ENCODE measurements around the gene DUS1L.
A peak's percentile ranks its signal among the peaks of the same experiment; 100 is the strongest.

The DUS1L gene

GRCh38 chr17:82015311-82015971 lies 50.2 kb downstream of the DUS1L start:
- H3K4me1 ChIP-seq (ENCODE audit: insufficient read depth, poor library complexity, severe bottlenecking), result no peaks in the 10 kb centered on the region
- H3K27ac ChIP-seq (ENCODE audit: poor library complexity, severe bottlenecking), result no peak overlapping the region
- no peak for DNase-seq (ENCODE audit: low spot score)
- ATAC-seq (ENCODE audit: low read depth), result no peak
- no peaks in the 10 kb centered on the region for H3K9me3 ChIP-seq (ENCODE audit: severe bottlenecking)
- H3K27me3 ChIP-seq (ENCODE audit: insufficient read depth, poor library complexity, severe bottlenecking), result no peaks in the 10 kb centered on the region
- H3K4me3 ChIP-seq (ENCODE audit: severe bottlenecking), result no peak overlapping the region
- no peak for TF ChIP-seq CTCF (IDR thresholded peaks at IDR 0.05; ENCODE audit: poor library complexity, severe bottlenecking)
- H3K36me3 ChIP-seq (ENCODE audit: low read depth), result 0 out of 2 replicates have a peak, but pooled peaks cover 9% of the 10 kb centered on the region

GRCh38 chr17:82014971-82015310 lies 50.7 kb downstream of the DUS1L start:
- DNase-seq (ENCODE audit: low spot score) (no peak), ATAC-seq (ENCODE audit: low read depth) (no peak)
- Histone ChIP-seq H3K4me1 (ENCODE audit: insufficient read depth, poor library complexity, severe bottlenecking) (no peaks in the 10 kb centered on the region), H3K9me3 (ENCODE audit: severe bottlenecking) (no peaks in the 10 kb centered on the region), H3K27me3 (ENCODE audit: insufficient read depth, poor library complexity, severe bottlenecking) (no peaks in the 10 kb centered on the region), H3K27ac (ENCODE audit: poor library complexity, severe bottlenecking) (no peak overlapping the region), H3K36me3 (ENCODE audit: low read depth) (0 out of 2 replicates have a peak, but pooled peaks cover 9% of the 10 kb centered on the region), H3K4me3 (ENCODE audit: severe bottlenecking) (no peak overlapping the region)
- no peak for TF ChIP-seq CTCF (IDR thresholded peaks at IDR 0.05; ENCODE audit: poor library complexity, severe bottlenecking)

GRCh38 chr17:82014432-82014831 lies 51.2 kb downstream of the DUS1L start:
- DNase-seq (ENCODE audit: low spot score), result no peak
- H3K4me1 ChIP-seq (ENCODE audit: insufficient read depth, poor library complexity, severe bottlenecking), result no peaks in the 10 kb centered on the region
- peak; percentile 40 for ATAC-seq (ENCODE audit: low read depth)

GRCh38 chr17:82013772-82014321 lies 51.8 kb downstream of the DUS1L start:
- DNase-seq (ENCODE audit: low spot score) (no peak), ATAC-seq (ENCODE audit: low read depth) (no peak)
- no peak for TF ChIP-seq CTCF (IDR thresholded peaks at IDR 0.05; ENCODE audit: poor library complexity, severe bottlenecking)
- H3K27me3 ChIP-seq (ENCODE audit: insufficient read depth, poor library complexity, severe bottlenecking), result no peaks in the 10 kb centered on the region
- no peak overlapping the region for H3K27ac ChIP-seq (ENCODE audit: poor library complexity, severe bottlenecking)
- 0 out of 2 replicates have a peak, but pooled peaks cover 6% of the 10 kb centered on the region for H3K36me3 ChIP-seq (ENCODE audit: low read depth)
- no peaks in the 10 kb centered on the region for H3K4me1 ChIP-seq (ENCODE audit: insufficient read depth, poor library complexity, severe bottlenecking)
- no peaks in the 10 kb centered on the region for H3K9me3 ChIP-seq (ENCODE audit: severe bottlenecking)
- H3K4me3 ChIP-seq (ENCODE audit: severe bottlenecking), result no peak overlapping the region

More at GRCh38 chr17:82014432-82014831, 51.2 kb downstream of the DUS1L start:
- 0 out of 2 replicates have a peak, but pooled peaks cover 9% of the 10 kb centered on the region for H3K36me3 ChIP-seq (ENCODE audit: low read depth)
- H3K9me3 ChIP-seq (ENCODE audit: severe bottlenecking), result no peaks in the 10 kb centered on the region
- no peak overlapping the region for H3K4me3 ChIP-seq (ENCODE audit: severe bottlenecking)
- H3K27ac ChIP-seq (ENCODE audit: poor library complexity, severe bottlenecking), result no peak overlapping the region
- TF ChIP-seq CTCF (IDR thresholded peaks at IDR 0.05; ENCODE audit: poor library complexity, severe bottlenecking), result peak; percentile 11
- H3K27me3 ChIP-seq (ENCODE audit: insufficient read depth, poor library complexity, severe bottlenecking), result no peaks in the 10 kb centered on the region

- no peak for ATAC-seq (ENCODE audit: low read depth)
These were observed 52.3 kb downstream of the DUS1L start for GRCh38 chr17:82013341-82013740.

More at GRCh38 chr17:82013341-82013740, 52.3 kb downstream of the DUS1L start:
- no peak for TF ChIP-seq CTCF (IDR thresholded peaks at IDR 0.05; ENCODE audit: poor library complexity, severe bottlenecking)
- Histone ChIP-seq H3K27ac (ENCODE audit: poor library complexity, severe bottlenecking) (no peak overlapping the region), H3K4me1 (ENCODE audit: insufficient read depth, poor library complexity, severe bottlenecking) (no peaks in the 10 kb centered on the region), H3K27me3 (ENCODE audit: insufficient read depth, poor library complexity, severe bottlenecking) (no peaks in the 10 kb centered on the region), H3K9me3 (ENCODE audit: severe bottlenecking) (no peaks in the 10 kb centered on the region), H3K4me3 (ENCODE audit: severe bottlenecking) (no peak overlapping the region), H3K36me3 (ENCODE audit: low read depth) (0 out of 2 replicates have a peak, but pooled peaks cover under 1% of the 10 kb centered on the region)
- DNase-seq (ENCODE audit: low spot score), result no peak
